PC-9 (cell line): ENCODE measurements around the gene EIF3A. TPM values are rescaled to one million over a fixed set of nuclear protein-coding genes. Genes with fewer than 3 reads are reported as not detected.

Experiments
- BruUV-seq: library from RNA; stranded (reverse); fragments of 400-500 nt; replicated peaks from 2 replicates; lab custom pipeline; 2021; lab: Mats Ljungman, UMichigan
- CTCF ChIA-PET: fragments of 300-600 bp; sonication (Branson Sonifier 250); formaldehyde crosslinking; loops from one replicate; lab custom pipeline; 2022; ENCODE audit warnings: antibody characterized with exemption; lab: Charles Lee
- POLR2A ChIA-PET: fragments of 300-600 bp; sonication (Branson Sonifier 250); formaldehyde crosslinking; loops from one replicate; lab custom pipeline; 2022; ENCODE audit warnings: antibody characterized with exemption; ENCODE audit not compliant: unreplicated experiment; lab: Charles Lee
- DNase-seq, 2 experiments: peaks; one replicate each; pipeline versions ENCODE4 v3.0.0 to v3.0.0-alpha.2; 2015 to 2022; ENCODE audit warnings: mixed read lengths in 1 of 2
- H2AFZ ChIP-seq: fragments of 200-600 bp; sonication (generic); 2 replicates; pipeline ENCODE4 v1.8.1; 2017; ENCODE audit warnings: antibody characterized with exemption
- H3F3A ChIP-seq: fragments of 200-600 bp; sonication (generic); 2 replicates; pipeline ENCODE4 v1.8.1; 2017; ENCODE audit warnings: antibody characterized with exemption, mild to moderate bottlenecking, low read depth; ENCODE audit not compliant: insufficient read depth
- H3K27ac ChIP-seq: fragments of 200-600 bp; sonication (generic); 2 replicates; pipeline ENCODE4 v1.6.1; 2016; ENCODE audit warnings: mixed run types
- H3K27me3 ChIP-seq: fragments of 200-600 bp; sonication (generic); 2 replicates; pipeline ENCODE4 v1.6.1; 2016; ENCODE audit warnings: low read depth, mixed run types; ENCODE audit not compliant: insufficient read depth
- H3K36me3 ChIP-seq: fragments of 200-600 bp; sonication (generic); 2 replicates; pipeline ENCODE4 v1.6.1; 2016; ENCODE audit warnings: low read depth, mixed run types
- H3K4me1 ChIP-seq: fragments of 200-600 bp; sonication (generic); replicated peaks from 2 replicates; pipeline ENCODE4 v1.6.1; 2016; ENCODE audit warnings: mixed run types; ENCODE audit not compliant: insufficient read depth
- H3K4me2 ChIP-seq: fragments of 200-600 bp; sonication (generic); 2 replicates; pipeline ENCODE4 v1.6.1; 2017; ENCODE audit warnings: mixed run types
- H3K4me3 ChIP-seq: fragments of 200-600 bp; sonication (generic); 2 replicates; pipeline ENCODE4 v1.6.1; 2016; ENCODE audit warnings: mixed run types
- H3K79me2 ChIP-seq: fragments of 200-600 bp; sonication (generic); 2 replicates; pipeline ENCODE4 v1.6.1; 2017; ENCODE audit warnings: low read depth, mixed run types
- H3K9me2 ChIP-seq: fragments of 200-600 bp; sonication (generic); 2 replicates; pipeline ENCODE4 v1.8.1; 2017; ENCODE audit warnings: mild to moderate bottlenecking; ENCODE audit not compliant: insufficient read depth
- H3K9me3 ChIP-seq: fragments of 200-600 bp; sonication (generic); 2 replicates; pipeline ENCODE4 v1.8.1; 2016; ENCODE audit warnings: low read depth; ENCODE audit not compliant: insufficient read depth
- H4K20me1 ChIP-seq: fragments of 200-600 bp; sonication (generic); 2 replicates; pipeline ENCODE4 v1.8.1; 2017; ENCODE audit not compliant: insufficient read depth
- EZH2 ChIP-seq: fragments of 200-600 bp; sonication (generic); IDR thresholded peaks from 2 replicates; pipeline ENCODE4 v1.8.0; 2017; ENCODE audit warnings: antibody characterized with exemption, low read depth
- intact Hi-C: fragments of 100-400 bp; cut with micrococcal nuclease; formaldehyde crosslinking; loops from one replicate; pipeline ENCODE4 v1.10.0; 2022; ENCODE audit not compliant: unreplicated experiment
- total RNA-seq: library from RNA; stranded (reverse); gene quantifications from 2 replicates; pipeline ENCODE4 v1.2.3, GENCODE V29; 2021
- TF ChIP-seq, protein P1 (sequence below): fragments of 200-600 bp; sonication (generic); conservative IDR thresholded peaks from 2 replicates; pipeline ENCODE4 v1.6.1; 2017; ENCODE audit warnings: mixed run types, antibody characterized with exemption, mild to moderate bottlenecking, moderate library complexity

The EIF3A gene
- total RNA-seq, 1 experiment from 2014 or later, result 102 TPM

DNA sequence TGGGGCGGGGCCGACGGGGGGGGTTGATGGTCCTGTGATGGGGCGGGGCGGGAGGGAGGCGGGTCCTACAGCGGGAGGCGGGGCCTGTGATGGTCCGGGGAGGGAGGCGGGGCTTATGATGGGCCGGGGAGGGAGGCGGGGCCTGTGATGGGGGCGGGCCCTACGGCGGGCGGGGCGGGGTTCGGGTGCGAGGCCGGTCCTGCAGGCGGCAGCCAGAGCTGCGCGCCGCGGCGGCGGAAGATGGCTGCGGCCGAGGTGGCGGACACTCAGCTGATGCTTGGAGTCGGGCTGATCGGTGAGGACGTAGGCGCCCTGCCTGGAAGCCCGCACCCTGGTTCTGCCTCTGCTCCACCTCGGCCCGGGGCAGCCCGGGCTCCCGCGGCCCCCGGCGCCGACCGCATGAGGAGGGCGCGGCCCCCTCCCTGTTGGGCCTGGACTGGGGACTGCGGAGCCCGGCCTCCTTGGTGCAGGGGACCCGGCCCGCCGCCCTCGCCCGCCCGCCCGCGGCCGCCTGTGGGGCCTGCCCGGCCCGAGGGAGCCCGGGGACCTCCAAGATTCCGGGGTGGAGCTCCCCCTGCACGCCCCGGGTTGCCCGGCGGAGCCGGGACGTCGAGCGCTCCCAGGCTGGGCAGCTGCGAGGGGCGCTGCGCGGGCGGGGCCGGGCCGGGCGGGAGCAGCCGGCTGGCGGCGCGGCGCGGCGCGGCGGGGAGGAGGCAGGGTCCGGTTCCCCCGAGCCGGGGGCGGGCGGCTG, 23.5 kb upstream of the EIF3A start, which contains the start of gene DENND10:
Gene DENND10, plus strand, starts transcription at position 211 of the 751 bp plus-strand sequence. Its CDS starts 30 bp downstream, at position 241.
- no TSS peak for BruUV-seq
- CTCF ChIA-PET, result interaction anchor here (0.5 to 0.8 kb wide), 2 partner anchors 10 to 17 kb away, joined by 3 to 27 read pairs; no protein-coding TSS in a partner anchor
- POLR2A ChIA-PET, result interaction anchor here (0.6 to 1.0 kb wide), 3 partner anchors 9 to 608 kb away, joined by 3 read pairs; no protein-coding TSS in a partner anchor
- Histone ChIP-seq H3K4me1 (peaks cover 25% of the 10 kb centered on the region), H2AFZ (peak within 1 kb of the TSS; percentile 79; the same call in 1 of the 2 replicates), H3K27me3 (no peaks in the 10 kb centered on the region), H3K79me2 (peaks cover 18% of the 10 kb centered on the region), H3K36me3 (no peaks in the 10 kb centered on the region), H3F3A (peaks cover 17% of the 10 kb centered on the region; the same call in 1 of the 2 replicates), H3K9me3 (no peaks in the 10 kb centered on the region), H3K9me2 (no peaks in the 10 kb centered on the region), H3K4me3 (peak within 1 kb of the TSS; percentile 74), H3K27ac (no peak within 1 kb of the TSS), H3K4me2 (peak within 1 kb of the TSS; percentile 88), H4K20me1 (no peaks in the 10 kb centered on the region)
- intact Hi-C loops, result no loop called here
- TF ChIP-seq, protein P1, sequence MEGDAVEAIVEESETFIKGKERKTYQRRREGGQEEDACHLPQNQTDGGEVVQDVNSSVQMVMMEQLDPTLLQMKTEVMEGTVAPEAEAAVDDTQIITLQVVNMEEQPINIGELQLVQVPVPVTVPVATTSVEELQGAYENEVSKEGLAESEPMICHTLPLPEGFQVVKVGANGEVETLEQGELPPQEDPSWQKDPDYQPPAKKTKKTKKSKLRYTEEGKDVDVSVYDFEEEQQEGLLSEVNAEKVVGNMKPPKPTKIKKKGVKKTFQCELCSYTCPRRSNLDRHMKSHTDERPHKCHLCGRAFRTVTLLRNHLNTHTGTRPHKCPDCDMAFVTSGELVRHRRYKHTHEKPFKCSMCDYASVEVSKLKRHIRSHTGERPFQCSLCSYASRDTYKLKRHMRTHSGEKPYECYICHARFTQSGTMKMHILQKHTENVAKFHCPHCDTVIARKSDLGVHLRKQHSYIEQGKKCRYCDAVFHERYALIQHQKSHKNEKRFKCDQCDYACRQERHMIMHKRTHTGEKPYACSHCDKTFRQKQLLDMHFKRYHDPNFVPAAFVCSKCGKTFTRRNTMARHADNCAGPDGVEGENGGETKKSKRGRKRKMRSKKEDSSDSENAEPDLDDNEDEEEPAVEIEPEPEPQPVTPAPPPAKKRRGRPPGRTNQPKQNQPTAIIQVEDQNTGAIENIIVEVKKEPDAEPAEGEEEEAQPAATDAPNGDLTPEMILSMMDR, result no peak
- no peak for TF ChIP-seq EZH2
- peak in 1 of 2 experiments; percentile 56 for DNase-seq

DNA sequence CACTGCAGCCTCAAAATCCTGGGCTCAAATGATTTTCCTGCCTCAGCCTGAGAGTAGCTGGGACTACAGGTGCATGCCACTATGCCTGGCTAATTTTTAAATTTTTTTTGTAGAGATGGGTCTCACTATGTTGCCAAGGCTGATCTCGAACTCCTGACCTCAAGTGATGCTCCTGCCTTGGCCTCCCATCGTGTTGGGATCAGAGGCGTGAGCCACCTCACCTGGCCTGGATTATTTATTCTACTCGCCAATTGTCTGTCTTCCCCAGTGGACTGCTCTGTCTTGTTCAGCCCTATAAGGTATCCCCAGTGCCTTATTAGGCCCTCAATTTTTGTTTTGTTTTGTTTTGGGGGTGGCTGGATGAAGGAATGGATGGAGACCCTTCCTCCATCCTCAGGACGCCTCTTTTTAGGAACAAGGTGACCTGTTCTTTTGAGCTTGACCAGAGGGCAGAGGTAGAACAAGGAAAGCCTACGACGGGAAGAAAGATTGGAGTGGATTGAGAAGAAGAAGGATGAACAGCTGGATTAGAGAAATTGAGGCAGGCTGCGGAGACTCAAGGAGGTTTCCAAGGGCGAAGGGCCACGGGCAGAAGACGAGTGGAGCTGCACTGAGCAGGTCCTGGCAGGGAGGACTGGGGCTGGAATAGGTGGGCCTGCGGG, 22.8 kb upstream of the EIF3A start:
- H3K4me2 ChIP-seq, result no peak overlapping the region
- no peaks in the 10 kb centered on the region for H3K9me3 ChIP-seq
- BruUV-seq, result no TSS peak
- peaks cover 18% of the 10 kb centered on the region for H3K79me2 ChIP-seq
- intact Hi-C loops, result no loop called here
- H3K36me3 ChIP-seq, result no peaks in the 10 kb centered on the region
- H3F3A ChIP-seq, result peaks cover 17% of the 10 kb centered on the region; the same call in 1 of the 2 replicates
- H3K9me2 ChIP-seq, result no peaks in the 10 kb centered on the region
- no peak for DNase-seq
- H3K27me3 ChIP-seq, result no peaks in the 10 kb centered on the region
- CTCF ChIA-PET, result interaction anchor here (0.5 to 0.8 kb wide), 2 partner anchors 11 to 18 kb away, joined by 3 to 27 read pairs; no protein-coding TSS in a partner anchor
- POLR2A ChIA-PET, result interaction anchor here (0.6 kb wide), 1 partner anchor 9 kb away, joined by 3 read pairs; no protein-coding TSS in a partner anchor
- no peak overlapping the region for H2AFZ ChIP-seq
- no peak overlapping the region for H3K27ac ChIP-seq
- no peaks in the 10 kb centered on the region for H4K20me1 ChIP-seq
- no peak for TF ChIP-seq EZH2
- TF ChIP-seq, protein P1, result no peak
- H3K4me1 ChIP-seq, result peaks cover 25% of the 10 kb centered on the region
- H3K4me3 ChIP-seq, result no peak overlapping the region
